HUES48 (cell line): ENCODE data around the gene REXO1.
"Not testable (repeated sequence)": the region's sequence is repeated elsewhere in the genome, so short reads cannot be mapped to it uniquely, and the experiment has no call there.

Experiments used
- H3K27ac ChIP-seq: one replicate; pipeline ENCODE4 v1.7.0; 2013; ENCODE audit warnings: low read depth, low read length, inconsistent platforms
- H3K27me3 ChIP-seq: 2 replicates; pipeline ENCODE4 v1.6.1; 2013; ENCODE audit warnings: mild to moderate bottlenecking, low read length; ENCODE audit not compliant: control insufficient read depth, insufficient read depth
- H3K36me3 ChIP-seq: 2 replicates; pipeline ENCODE4 v1.6.1; 2013; ENCODE audit warnings: low read length; ENCODE audit not compliant: control insufficient read depth, insufficient read depth
- H3K4me1 ChIP-seq: 2 replicates; pipeline ENCODE4 v1.6.1; 2013; ENCODE audit warnings: mild to moderate bottlenecking, low read length; ENCODE audit not compliant: control insufficient read depth, insufficient read depth
- H3K4me3 ChIP-seq: 2 replicates; pipeline ENCODE4 v1.5.1; 2013; ENCODE audit warnings: mild to moderate bottlenecking, low read depth, low read length
- H3K9ac ChIP-seq: 2 replicates; pipeline ENCODE4 v1.6.1; 2013; ENCODE audit warnings: mild to moderate bottlenecking, low read depth, low read length, moderate library complexity
- H3K9me3 ChIP-seq: 2 replicates; pipeline ENCODE4 v1.6.1; 2013; ENCODE audit warnings: low read length; ENCODE audit not compliant: control insufficient read depth, insufficient read depth

Gene REXO1

GRCh38 chr19:1808395-1808731, 39.9 kb downstream of the REXO1 start:
- Histone ChIP-seq H3K36me3 (no peaks in the 10 kb centered on the region), H3K4me1 (peaks cover 3% of the 10 kb centered on the region; the same call in 1 of the 2 replicates), H3K9me3 (no peaks in the 10 kb centered on the region), H3K4me3 (no peak overlapping the region), H3K9ac (no peak overlapping the region), H3K27ac (no peak overlapping the region), H3K27me3 (no peaks in the 10 kb centered on the region)

- Histone ChIP-seq H3K9ac (no peak overlapping the region), H3K4me3 (no peak overlapping the region), H3K27me3 (no peaks in the 10 kb centered on the region), H3K4me1 (no peaks in the 10 kb centered on the region), H3K9me3 (no peaks in the 10 kb centered on the region), H3K27ac (no peak overlapping the region), H3K36me3 (no peaks in the 10 kb centered on the region)
These were observed 40.4 kb downstream of the REXO1 start for GRCh38 chr19:1807695-1808394.

GRCh38 chr19:1807030-1807694, 41.1 kb downstream of the REXO1 start:
- no peaks in the 10 kb centered on the region for H3K4me1 ChIP-seq
- H3K4me3 ChIP-seq, result no peak overlapping the region
- no peaks in the 10 kb centered on the region for H3K9me3 ChIP-seq
- no peaks in the 10 kb centered on the region for H3K27me3 ChIP-seq
- no peak overlapping the region for H3K27ac ChIP-seq
- no peaks in the 10 kb centered on the region for H3K36me3 ChIP-seq
- H3K9ac ChIP-seq, result no peak overlapping the region

GRCh38 chr19:1806184-1807029, 41.9 kb downstream of the REXO1 start:
- Histone ChIP-seq H3K9me3 (no peaks in the 10 kb centered on the region), H3K4me1 (no peaks in the 10 kb centered on the region), H3K27me3 (no peaks in the 10 kb centered on the region), H3K9ac (no peak overlapping the region), H3K4me3 (no peak overlapping the region), H3K27ac (no peak overlapping the region), H3K36me3 (no peaks in the 10 kb centered on the region)

GRCh38 chr19:1805401-1806183, 42.7 kb downstream of the REXO1 start:
- Histone ChIP-seq H3K9me3 (no peaks in the 10 kb centered on the region), H3K36me3 (no peaks in the 10 kb centered on the region), H3K27me3 (no peaks in the 10 kb centered on the region), H3K9ac (no peak overlapping the region), H3K27ac (no peak overlapping the region), H3K4me3 (no peak overlapping the region), H3K4me1 (no peaks in the 10 kb centered on the region)

GRCh38 chr19:1804858-1805257, 43.4 kb downstream of the REXO1 start:
- no peaks in the 10 kb centered on the region for H3K4me1 ChIP-seq
- no peak overlapping the region for H3K27ac ChIP-seq
- no peaks in the 10 kb centered on the region for H3K27me3 ChIP-seq
- H3K9ac ChIP-seq, result no peak overlapping the region
- no peaks in the 10 kb centered on the region for H3K36me3 ChIP-seq
- no peak overlapping the region for H3K4me3 ChIP-seq
- H3K9me3 ChIP-seq, result no peaks in the 10 kb centered on the region

- Histone ChIP-seq H3K4me1 (no peaks in the 10 kb centered on the region), H3K9me3 (no peaks in the 10 kb centered on the region), H3K4me3 (no peak overlapping the region), H3K27me3 (no peaks in the 10 kb centered on the region), H3K27ac (no peak overlapping the region), H3K9ac (no peak overlapping the region), H3K36me3 (no peaks in the 10 kb centered on the region)
These were observed 48.5 kb downstream of the REXO1 start for GRCh38 chr19:1799695-1800342.

- H3K27me3 ChIP-seq, H3K4me3 ChIP-seq, H3K9me3 ChIP-seq, H3K27ac ChIP-seq, H3K36me3 ChIP-seq, H3K9ac ChIP-seq, H3K4me1 ChIP-seq: not testable (repeated sequence)
These were observed 51.0 kb downstream of the REXO1 start for GRCh38 chr19:1797313-1797712.

- no peaks in the 10 kb centered on the region for H3K36me3 ChIP-seq
- no peak overlapping the region for H3K27ac ChIP-seq
- no peak overlapping the region for H3K9ac ChIP-seq
- H3K27me3 ChIP-seq, result no peaks in the 10 kb centered on the region
- H3K9me3 ChIP-seq, result no peaks in the 10 kb centered on the region
- peaks cover 5% of the 10 kb centered on the region; the same call in 1 of the 2 replicates for H3K4me1 ChIP-seq
- H3K4me3 ChIP-seq, result no peak overlapping the region
These were observed 51.7 kb downstream of the REXO1 start for GRCh38 chr19:1796395-1797142.
